C1 segment of cervical spinal cord (tissue), 14 donors: ENCODE results near the gene ELF5.
A peak's percentile ranks its signal among the peaks of the same experiment; 100 is the strongest.

Experiments used
- DNase-seq, 14 donors: peaks; one replicate each; lab custom pipeline; 2025; lab: John Stamatoyannopoulos, UW

Gene ELF5

GRCh38 chr11:34513682-34514449, at the start of gene ELF5:
Gene ELF5 (minus strand): TSS chr11:34513794. CDS start chr11:34505749, 8,045 bp downstream.
- DNase-seq: no peak

- DNase-seq: no peak
These were observed 49.4 kb upstream of the ELF5 start for GRCh38 chr11:34562976-34563375.

DNA sequence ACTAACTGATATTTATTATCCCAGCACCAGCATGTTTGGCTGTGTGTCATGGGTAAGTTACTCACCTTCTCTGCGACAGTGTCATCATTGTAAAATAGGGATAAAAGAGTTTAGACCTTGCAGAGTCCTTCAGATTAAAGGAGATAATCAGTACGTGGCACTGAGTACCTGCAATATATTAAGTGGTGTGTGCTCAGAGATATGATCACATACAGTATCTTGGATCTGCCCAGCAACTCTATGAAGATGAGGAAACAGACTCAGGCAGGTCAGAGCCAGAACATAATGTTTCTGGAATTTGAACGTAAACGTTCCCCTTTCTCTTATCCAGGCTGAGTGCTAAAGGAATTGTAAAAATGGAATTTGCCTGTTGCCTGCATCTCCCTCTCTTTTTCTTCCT, 46.9 kb upstream of the ELF5 start:
- DNase-seq: no peak

DNA sequence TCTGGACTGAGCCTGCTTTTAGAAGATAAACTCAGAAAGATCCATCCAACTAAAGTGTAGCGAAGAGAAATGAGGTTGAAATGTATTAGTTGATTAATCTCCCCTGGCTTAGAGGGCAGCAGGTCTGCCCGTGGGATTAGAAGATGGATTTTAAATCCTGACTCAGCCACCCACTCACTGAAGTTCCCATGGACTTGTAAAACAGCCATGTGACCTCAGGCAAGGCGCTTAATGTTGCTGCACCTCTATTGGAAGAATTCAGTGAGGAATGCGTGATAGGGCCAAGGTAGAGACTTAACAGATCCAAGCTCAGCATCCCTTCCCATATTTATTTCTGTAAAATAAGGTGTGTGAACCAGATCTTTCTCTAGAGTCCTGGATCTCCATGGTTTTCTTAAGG, 45.1 kb upstream of the ELF5 start:
- DNase-seq: no peak

- no peak for DNase-seq
These were observed 44.6 kb upstream of the ELF5 start for GRCh38 chr11:34558211-34558610.

- peak in 4 of 14 donors; percentile 15 to 35 (median 30) for DNase-seq
These were observed 38.7 kb upstream of the ELF5 start for GRCh38 chr11:34552270-34552669.

GRCh38 chr11:34549271-34549670, 35.7 kb upstream of the ELF5 start:
- DNase-seq: no peak

DNA sequence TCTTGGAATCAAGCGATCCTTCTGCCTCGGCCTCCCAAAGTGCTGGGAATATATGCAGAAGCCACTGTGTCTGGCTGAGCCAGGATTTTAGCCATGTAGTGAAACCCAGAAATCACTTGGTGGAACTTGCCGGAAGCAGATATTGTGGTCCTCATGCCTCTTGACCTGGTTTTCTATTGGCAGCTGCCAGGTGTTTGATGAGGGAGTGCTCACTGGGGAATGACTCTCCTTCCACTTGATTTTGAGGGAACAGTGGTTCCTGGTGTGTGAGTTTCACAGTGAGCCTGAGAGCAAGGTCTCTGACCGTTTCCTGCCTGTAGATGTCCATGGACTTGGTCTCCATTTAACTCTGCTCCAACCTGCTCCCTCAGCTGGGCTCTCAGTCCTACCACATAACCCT, 34.7 kb upstream of the ELF5 start:
- DNase-seq: no peak

- peak in 10 of 14 donors; percentile 28 to 75 (median 53) for DNase-seq
These were observed 33.1 kb upstream of the ELF5 start for GRCh38 chr11:34546511-34547209.

- DNase-seq: no peak
These were observed 28.5 kb upstream of the ELF5 start for GRCh38 chr11:34542089-34542488.

DNA sequence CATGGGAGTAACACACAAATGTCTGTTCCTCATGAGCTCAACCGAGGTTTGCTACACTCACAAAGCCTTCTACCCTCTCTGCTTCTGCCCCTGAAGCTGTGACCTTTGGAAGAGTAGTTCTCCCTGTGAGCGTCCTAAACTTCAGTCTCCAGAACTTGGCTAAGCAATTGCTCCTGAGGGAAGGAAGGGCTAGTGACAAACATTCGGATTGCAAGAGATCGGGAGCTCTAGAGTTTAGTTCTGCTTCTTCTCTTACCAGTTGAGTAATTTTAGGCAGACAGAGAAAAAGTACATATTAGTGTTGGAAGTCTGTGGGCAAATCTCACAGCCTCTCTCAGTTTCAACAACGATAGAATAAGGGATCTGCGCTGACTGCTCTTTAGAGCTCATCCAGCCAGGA, 27.3 kb upstream of the ELF5 start:
- no peak for DNase-seq

DNA sequence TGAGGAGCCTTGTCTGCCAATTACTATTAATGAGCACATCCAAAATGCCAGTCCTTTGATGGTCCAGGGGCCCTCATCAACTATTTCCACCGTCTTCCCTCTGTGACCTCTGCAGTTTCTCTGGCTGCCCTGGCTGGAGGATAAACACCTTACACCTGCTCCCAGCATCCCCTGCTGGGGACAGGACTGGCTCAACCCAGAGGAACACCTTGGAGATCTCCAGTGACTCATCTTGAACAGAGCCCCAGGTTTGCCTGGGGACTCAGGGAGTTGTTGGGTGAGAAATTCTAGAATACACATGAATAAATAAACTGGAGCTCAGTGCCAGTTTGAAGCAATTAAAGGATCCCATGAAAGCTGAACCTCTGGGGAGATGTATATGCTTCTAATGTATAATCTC, 24.0 kb upstream of the ELF5 start:
- DNase-seq: no peak

GRCh38 chr11:34536056-34536455, 22.5 kb upstream of the ELF5 start:
- DNase-seq: no peak

- DNase-seq: no peak
These were observed 21.2 kb upstream of the ELF5 start for GRCh38 chr11:34534826-34535225.

DNA sequence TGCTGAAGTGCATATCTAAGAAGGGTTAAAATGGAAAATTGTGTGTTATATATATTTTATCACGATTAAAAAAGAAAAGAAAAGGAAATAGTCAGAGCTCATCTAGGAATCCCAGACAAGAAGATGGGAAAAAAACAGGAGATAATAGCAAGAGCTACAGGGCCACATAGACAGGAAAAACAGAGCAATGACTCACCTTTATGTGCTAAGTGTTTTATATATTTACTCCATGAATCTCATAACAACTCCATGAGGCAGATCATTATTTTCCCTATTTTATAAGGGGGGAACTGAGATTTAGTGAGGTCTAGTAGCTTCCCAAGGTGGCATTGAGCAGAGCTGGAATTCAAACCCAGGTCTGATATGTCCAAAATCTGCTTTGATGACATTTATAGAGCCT, 18.1 kb upstream of the ELF5 start:
- DNase-seq: no peak

DNA sequence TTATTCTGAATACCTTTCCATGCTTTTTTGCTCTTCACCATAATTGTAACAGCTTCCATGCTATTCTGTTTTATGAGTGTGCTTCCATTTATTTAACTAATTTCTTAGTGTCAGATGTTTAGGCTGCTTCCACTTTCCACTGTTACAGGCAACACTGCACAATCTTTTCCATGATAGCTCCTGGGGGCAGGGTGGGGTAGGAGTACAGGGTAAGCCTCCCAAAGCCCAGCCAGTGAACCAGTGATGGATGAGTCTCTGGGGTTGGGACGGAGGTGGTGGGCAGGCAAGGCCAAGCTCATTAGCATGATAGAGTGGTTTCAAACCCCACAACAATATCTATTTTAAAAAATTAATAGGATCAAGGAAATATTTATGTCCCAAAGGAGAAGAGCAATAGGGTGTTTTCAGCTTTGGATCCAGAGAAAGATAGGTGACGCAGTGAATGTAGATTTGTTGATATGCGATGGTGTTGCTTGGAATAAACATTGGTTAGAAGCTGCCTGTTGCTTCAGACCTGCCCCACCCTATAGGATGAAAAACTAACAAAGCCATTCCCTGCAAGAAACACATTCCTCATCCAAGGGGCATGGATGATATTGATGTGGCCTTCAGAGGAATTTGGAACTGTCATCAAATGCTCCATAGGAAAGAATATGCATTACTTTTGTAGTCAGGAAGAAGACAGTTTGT, 17.1 kb upstream of the ELF5 start:
- no peak for DNase-seq

DNA sequence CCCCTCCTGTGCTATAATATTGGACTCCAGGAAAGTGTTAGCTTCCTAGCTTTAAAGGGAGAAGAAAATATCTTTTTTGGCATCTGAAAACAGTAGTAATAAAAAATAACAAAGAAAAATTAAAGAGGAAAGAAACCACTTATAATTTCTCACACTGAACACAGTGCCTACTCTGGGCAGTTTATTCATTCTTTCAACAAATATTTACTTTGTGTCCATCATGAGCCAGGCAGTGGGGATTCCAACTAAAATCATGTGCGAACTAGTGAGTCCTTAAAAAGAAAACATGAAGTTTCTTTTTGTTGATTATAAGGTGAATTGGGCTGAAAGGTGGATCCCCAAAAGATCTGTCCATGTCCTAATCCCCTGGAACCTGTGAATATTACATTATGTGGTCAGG, 16.0 kb upstream of the ELF5 start:
- DNase-seq: no peak

- DNase-seq: no peak
These were observed 14.5 kb upstream of the ELF5 start for GRCh38 chr11:34528072-34528471.

DNA sequence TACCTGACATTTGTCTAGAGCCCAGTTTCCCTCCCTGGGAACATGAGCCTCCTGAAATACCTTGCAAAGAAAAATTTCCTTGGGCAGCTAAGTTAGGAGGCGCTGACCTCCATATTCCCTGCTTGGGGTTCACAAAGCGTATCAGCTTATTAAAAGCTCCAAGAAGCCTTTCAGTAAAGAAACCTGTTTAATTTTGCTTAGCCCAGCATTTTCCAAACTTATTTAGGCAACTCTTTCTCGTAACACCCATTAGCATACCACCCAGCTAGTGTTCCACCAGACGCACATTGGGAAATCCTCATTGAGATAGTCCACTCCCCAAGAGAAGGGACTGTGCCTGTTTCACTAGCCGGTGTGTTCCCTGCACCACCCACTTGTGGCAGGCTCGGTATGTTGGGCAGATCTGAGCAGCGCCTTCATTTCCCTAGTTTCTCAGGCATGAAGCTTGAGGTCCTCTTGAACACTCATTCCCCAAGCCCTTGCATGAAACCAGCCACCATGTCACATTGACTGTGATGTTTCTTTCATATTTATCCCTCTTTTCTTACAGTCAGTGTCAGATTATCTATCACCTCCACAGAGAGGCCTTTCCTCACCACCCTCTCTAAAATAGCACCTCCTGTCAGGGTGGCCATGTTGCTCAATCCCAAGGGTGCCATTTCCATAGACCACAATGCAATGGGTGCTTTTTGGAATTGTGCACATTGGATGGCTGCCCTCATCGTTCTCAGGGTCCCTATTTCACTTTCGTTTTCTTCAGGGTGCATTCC, 12.5 kb upstream of the ELF5 start:
- DNase-seq: no peak

DNA sequence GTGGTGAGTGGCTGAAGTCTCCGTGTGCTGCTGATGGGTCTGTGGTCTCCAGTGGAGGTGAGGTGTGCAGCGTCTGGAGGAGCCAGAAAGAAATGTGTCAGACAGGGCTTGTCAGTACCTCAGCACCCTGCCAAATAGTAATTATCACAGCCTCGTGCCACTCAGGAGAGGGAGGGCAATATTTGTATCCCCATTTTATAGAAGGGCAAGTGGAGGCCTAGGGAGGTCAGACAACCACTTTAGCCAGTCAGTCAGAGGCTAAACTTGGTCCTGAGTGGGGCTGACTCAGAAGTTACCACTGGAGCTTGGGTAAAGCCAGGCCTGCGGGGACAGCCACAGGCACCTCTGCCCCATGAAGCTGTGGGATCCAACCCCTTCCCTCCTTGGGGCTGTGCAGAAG, 11.5 kb upstream of the ELF5 start:
- DNase-seq: no peak

DNA sequence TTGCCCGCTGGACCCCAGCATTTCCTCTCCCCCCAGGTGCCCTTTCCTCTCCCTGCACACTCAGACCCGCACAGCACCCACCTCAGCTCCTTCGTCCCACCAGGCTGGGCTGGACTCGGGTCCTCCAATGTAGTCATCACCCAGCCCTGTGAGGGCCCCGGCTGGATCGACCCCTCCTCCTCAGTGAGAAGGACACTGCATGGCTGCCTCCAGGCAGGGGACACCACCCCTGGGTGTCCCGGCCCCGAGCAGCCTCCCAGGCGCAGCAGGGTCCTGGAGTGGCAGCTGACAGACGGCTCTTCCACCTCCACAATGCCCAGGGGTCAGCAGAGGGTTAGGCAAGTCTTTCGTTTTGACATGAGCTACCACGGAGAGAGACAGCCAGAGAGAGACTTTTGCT, 11.1 kb upstream of the ELF5 start:
- DNase-seq: no peak

- DNase-seq: no peak
These were observed 9.5 kb upstream of the ELF5 start for GRCh38 chr11:34523053-34523452.
